ENCODE results near the gene DNAH11. TPM values are rescaled to one million over a fixed set of nuclear protein-coding genes. Genes with fewer than 3 reads are reported as not detected.
"Not testable (repeated sequence)": the region's sequence is repeated elsewhere in the genome, so short reads cannot be mapped to it uniquely, and the experiment has no call there.

The DNAH11 gene
- total RNA-seq, 1 donor from 2014 or later, result 11.1 TPM

DNA sequence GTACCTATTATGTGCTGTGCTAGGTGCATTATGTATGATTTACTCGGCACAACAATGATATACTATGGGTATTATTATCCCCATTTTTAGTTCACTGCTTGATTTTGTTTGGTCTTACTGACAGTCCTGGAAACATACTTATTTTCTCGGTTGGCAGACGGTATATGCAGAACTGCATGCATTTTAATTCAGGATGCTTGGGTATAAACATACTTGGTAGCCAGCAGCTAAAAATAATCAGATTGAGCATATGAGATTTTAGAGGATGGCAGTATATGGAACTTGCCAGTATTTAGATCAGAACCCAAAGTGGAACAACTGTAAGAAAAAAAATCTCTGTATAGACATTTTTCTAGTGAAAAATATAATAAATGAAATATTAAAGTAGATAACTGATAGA is 163.3 kb downstream of the DNAH11 start:
- no peak for DNase-seq (ENCODE audit: low spot score)

GRCh38 chr7:21707566-21707965 is 164.7 kb downstream of the DNAH11 start:
- DNase-seq (ENCODE audit: low spot score), result no peak

GRCh38 chr7:21708096-21708495 is 165.3 kb downstream of the DNAH11 start:
- no peak for DNase-seq (ENCODE audit: low spot score)

GRCh38 chr7:21717323-21717722 is 174.5 kb downstream of the DNAH11 start:
- no peak for DNase-seq (ENCODE audit: low spot score)

GRCh38 chr7:21718391-21718790 is 175.6 kb downstream of the DNAH11 start:
- no peak for DNase-seq (ENCODE audit: low spot score)

- no peak for DNase-seq (ENCODE audit: low spot score)
Measured at GRCh38 chr7:21719846-21720245, 177.0 kb downstream of the DNAH11 start.

DNA sequence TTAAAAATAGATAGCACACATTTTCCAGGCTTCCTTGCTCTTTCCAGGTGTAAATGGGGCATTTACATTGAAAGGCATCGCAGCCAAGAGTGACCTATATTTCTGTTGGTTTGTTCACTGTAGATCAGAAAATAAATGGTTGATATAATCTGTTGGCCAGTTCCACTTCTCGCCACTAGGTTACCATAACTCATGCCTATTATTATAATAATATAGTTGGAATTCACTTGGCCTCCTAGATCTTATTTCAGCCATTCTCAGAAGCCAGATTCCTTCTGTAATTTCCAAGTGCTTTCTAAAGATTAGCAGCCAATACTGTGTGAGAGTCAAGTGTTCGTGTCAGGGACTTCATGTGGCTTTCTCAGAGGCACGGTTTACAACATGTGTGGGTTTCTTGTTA is 179.5 kb downstream of the DNAH11 start:
- no peak for DNase-seq (ENCODE audit: low spot score)

- no peak for DNase-seq (ENCODE audit: low spot score)
Measured at GRCh38 chr7:21724562-21724961, 181.7 kb downstream of the DNAH11 start.

DNA sequence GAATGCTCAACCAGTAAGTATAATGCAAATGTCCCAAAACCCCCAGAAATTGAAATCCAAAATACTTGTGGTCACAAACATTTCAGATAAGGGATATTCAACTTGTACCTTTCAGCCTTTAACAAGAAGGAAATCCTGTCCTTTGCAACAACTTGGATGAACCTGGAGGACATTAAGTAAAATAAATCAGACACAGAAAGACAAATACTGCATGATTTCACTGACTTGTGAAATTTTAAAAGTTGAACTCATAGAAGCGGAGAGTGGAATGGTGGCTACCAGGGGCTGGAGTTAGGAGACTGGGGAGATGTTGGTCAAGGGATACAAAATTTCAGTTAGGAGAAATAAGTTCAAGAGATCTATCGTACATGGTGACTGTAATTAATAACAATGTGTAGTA is 187.6 kb downstream of the DNAH11 start:
- no peak for DNase-seq (ENCODE audit: low spot score)

DNA sequence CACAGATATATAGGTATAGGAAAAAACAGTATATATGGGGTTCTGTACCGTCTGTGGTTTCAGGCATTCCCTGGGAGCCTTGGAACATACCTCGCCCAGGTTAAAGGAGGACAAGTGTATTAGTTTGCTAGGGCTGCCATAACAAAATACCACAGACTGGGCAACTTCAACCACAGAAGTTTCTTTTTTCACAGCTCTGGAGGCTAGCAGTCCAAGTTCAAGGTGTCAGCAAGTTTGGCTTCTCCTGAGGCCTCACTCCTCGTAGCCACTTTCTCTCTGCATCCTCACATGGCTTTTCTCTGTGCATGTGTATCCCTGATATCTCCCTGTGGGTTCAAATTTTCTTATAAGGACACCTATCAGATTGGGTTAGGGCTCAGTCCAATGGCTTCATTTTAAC is 189.1 kb downstream of the DNAH11 start:
- no peak for DNase-seq (ENCODE audit: low spot score)

GRCh38 chr7:21732956-21733355 is 190.1 kb downstream of the DNAH11 start:
- not testable (repeated sequence) for DNase-seq (ENCODE audit: low spot score)

DNA sequence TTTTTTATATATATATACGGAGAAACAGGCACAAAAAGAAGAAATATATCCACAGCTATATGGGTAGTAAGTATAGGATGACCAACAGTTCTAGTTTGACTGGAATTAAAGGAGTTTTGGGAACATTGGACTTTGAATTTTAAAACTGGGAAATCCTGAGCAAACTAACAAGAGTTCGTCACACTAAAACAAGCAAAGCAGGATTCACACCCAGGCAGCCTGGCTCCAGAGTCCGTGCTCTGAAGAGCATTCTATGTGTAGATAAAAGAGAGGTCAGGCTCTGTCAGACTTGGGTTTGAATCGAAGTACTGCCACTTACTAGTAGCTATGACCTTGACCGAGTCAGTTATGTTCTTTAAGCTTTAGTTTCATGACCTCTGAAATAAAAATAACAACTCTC is 191.0 kb downstream of the DNAH11 start:
- no peak for DNase-seq (ENCODE audit: low spot score)

- DNase-seq (ENCODE audit: low spot score), result no peak
Measured at GRCh38 chr7:21743493-21743892, 200.7 kb downstream of the DNAH11 start.

DNA sequence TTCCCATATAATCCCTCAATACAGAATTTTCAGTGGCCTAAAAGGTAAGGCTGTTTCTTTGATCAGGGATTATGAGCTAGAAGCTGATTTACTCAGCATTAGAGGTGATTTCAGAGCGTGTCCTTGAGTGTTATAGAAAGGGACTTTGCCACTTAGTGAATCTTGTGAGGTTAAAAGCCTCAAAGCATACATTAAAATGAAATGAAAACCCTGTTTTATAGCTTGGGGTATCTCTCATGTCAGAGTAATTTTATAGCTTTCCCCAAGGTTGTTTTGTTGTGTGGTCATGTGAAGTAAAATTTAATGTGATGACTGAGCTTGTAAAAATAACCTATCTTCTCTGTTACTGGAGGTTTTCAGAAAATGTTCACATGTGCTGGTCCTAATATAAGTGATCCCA is 204.1 kb downstream of the DNAH11 start:
- DNase-seq (ENCODE audit: low spot score), result no peak

GRCh38 chr7:21747806-21748205 is 205.0 kb downstream of the DNAH11 start:
- DNase-seq (ENCODE audit: low spot score), result no peak

DNA sequence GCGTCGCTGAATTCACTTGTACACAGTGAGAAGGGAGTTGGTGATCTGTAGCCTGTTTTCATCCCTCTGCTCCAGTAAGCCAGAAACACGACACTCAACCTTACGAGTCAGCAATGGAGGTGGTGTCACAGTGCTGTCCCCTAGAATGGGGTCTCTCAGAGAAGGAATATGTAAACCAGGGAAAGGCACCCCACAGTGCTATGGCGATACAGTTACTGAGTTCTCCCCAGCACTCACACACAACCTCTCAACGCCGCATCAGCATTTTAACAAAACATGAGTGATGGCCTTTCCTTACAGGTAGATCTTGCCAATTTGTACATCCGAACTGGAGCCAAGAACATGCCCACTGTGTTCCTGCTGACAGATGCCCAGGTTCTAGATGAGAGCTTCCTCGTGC is 206.5 kb downstream of the DNAH11 start:
- DNase-seq (ENCODE audit: low spot score), result no peak

GRCh38 chr7:21753071-21753470 is 210.2 kb downstream of the DNAH11 start:
- DNase-seq (ENCODE audit: low spot score), result peak; percentile 18

- no peak for DNase-seq (ENCODE audit: low spot score)
Measured at GRCh38 chr7:21754963-21755362, 212.1 kb downstream of the DNAH11 start.

DNA sequence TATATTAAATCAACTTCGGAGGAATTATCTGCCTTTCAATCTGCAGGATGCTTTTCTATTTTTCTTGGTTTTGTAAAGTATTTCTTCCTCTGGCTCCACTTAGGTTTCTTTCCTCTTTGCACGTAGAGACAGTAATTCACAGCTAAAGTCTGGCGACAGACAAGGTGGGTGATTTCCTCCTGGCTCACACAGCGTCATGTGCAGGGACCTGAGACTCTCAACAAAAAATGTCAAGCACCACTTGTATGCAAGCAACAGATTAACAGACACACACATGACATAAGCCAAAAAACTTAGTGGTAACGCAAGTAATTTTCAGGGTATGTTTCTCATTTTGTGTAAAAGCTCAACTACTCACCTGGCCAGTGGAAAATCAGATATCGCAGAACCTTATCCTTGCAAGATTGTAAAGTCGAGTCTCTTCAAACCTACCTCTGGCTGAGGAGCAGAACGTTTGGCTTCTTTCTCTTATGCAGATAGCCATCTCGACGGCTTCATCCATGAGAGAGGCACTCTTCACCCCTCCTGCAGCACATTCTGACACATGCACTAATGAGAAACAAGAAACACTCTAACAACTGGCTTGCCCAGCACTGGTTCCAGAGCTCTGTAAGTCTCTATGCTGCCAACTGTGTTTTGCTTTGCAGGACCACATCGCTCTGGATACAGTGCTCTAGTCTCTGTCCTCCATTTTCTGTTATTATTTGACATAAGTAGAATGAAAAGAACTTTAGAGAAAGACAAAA is 214.9 kb downstream of the DNAH11 start:
- DNase-seq (ENCODE audit: low spot score), result peak; percentile 3

- DNase-seq (ENCODE audit: low spot score), result no peak
Measured at GRCh38 chr7:21758286-21758685, 215.4 kb downstream of the DNAH11 start.

GRCh38 chr7:21762469-21762868 is 219.6 kb downstream of the DNAH11 start:
- DNase-seq (ENCODE audit: low spot score), result no peak

GRCh38 chr7:21763818-21764217 is 221.0 kb downstream of the DNAH11 start:
- DNase-seq (ENCODE audit: low spot score), result no peak

- DNase-seq (ENCODE audit: low spot score), result no peak
Measured at GRCh38 chr7:21766218-21766617, 223.4 kb downstream of the DNAH11 start.

GRCh38 chr7:21767300-21767900 is 224.6 kb downstream of the DNAH11 start:
- DNase-seq (ENCODE audit: low spot score), result peak; percentile 52
